B cell (primary cell): ENCODE data around the gene CENPX.

Source experiments
- EZH2 ChIP-seq: IDR thresholded peaks from 2 replicates; pipeline ENCODE4 v1.6.1; 2012; ENCODE audit warnings: borderline replicate concordance, low read depth, mild to moderate bottlenecking, moderate library complexity, low read length; ENCODE audit not compliant: insufficient read depth, poor library complexity, severe bottlenecking
- TF ChIP-seq, protein P1 (sequence below): fragments of 200-600 bp; IDR thresholded peaks from one replicate; pipeline ENCODE4 v1.8.0; 2022; ENCODE audit warnings: antibody characterized with exemption, mild to moderate bottlenecking

DNA sequence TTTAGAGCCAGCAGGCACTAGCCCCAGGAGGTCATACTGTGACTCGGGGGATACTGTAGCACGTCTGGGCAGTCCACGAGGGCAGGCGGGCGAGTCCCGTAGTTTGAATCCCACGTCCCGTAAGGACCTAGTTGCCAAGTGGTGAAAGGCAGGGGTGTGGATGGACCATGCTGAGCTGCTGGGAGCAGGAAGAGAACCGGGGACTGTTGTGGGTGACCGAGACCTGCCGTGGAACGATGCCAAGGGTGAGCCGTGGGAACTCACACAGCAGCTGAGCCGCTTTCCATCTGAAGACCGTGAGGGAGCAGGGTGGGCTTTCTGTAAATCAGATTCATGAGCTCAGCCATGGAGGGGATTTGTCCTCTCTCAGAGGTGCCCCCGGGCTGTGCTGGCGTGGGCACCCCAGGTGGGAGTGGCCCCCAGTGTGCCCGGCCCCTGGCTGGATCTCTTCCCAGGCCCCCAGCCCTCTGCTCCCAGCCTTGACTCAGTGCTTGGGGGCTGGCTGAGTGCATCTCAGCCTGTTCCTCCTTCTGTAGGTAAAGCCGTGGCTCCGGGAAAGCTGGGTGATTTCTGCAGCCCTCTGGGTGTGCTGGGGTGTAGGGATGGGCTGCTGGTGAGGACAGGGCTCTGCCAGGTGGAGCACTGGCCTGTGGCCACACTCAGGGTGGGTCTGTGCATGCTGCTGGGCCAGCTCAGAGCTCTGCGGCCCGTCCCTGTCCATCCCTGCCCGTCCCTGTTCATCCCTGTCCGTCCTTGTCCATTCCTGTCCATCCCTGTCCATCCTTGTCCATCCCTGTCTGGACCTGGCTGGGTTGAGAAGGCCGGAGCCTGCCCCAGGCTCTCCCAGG lies 31.6 kb downstream of the CENPX start:
- TF ChIP-seq, protein P1, sequence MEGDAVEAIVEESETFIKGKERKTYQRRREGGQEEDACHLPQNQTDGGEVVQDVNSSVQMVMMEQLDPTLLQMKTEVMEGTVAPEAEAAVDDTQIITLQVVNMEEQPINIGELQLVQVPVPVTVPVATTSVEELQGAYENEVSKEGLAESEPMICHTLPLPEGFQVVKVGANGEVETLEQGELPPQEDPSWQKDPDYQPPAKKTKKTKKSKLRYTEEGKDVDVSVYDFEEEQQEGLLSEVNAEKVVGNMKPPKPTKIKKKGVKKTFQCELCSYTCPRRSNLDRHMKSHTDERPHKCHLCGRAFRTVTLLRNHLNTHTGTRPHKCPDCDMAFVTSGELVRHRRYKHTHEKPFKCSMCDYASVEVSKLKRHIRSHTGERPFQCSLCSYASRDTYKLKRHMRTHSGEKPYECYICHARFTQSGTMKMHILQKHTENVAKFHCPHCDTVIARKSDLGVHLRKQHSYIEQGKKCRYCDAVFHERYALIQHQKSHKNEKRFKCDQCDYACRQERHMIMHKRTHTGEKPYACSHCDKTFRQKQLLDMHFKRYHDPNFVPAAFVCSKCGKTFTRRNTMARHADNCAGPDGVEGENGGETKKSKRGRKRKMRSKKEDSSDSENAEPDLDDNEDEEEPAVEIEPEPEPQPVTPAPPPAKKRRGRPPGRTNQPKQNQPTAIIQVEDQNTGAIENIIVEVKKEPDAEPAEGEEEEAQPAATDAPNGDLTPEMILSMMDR = no peak
- no peak for TF ChIP-seq EZH2
